B cell (primary cell): Measurements from ENCODE around the gene NKX2-3.

ENCODE experiments used
- CTCF ChIP-seq: fragments of 200-600 bp; IDR thresholded peaks from one replicate; pipeline ENCODE4 v1.8.0; 2022; ENCODE audit warnings: antibody characterized with exemption, mild to moderate bottlenecking
- EZH2 ChIP-seq: IDR thresholded peaks from 2 replicates; pipeline ENCODE4 v1.6.1; 2012; ENCODE audit warnings: borderline replicate concordance, low read depth, mild to moderate bottlenecking, moderate library complexity, low read length; ENCODE audit not compliant: insufficient read depth, poor library complexity, severe bottlenecking

GRCh38 chr10:99539120-99539519 lies 6.4 kb downstream of the NKX2-3 start:
- no peak for TF ChIP-seq CTCF
- no peak for TF ChIP-seq EZH2
